HT1080 (cell line): ENCODE data around the gene USH1G. TPM values are rescaled to one million over a fixed set of nuclear protein-coding genes. Genes with fewer than 3 reads are reported as not detected.
"Not testable (repeated sequence)": the region's sequence is repeated elsewhere in the genome, so short reads cannot be mapped to it uniquely, and the experiment has no call there.

Source experiments
- DNase-seq: peaks from one replicate; pipeline ENCODE4 v3.0.0-alpha.2; 2015; ENCODE audit warnings: low read depth
- total RNA-seq: library from RNA; depleted of rRNA; stranded (reverse); fragments of >200 nt; shearing (Covaris generic); gene quantifications from 2 replicates; pipeline ENCODE4 v1.2.3, GENCODE V29; 2014

USH1G gene
- total RNA-seq, 1 experiment from 2014 or later = not detected

DNA sequence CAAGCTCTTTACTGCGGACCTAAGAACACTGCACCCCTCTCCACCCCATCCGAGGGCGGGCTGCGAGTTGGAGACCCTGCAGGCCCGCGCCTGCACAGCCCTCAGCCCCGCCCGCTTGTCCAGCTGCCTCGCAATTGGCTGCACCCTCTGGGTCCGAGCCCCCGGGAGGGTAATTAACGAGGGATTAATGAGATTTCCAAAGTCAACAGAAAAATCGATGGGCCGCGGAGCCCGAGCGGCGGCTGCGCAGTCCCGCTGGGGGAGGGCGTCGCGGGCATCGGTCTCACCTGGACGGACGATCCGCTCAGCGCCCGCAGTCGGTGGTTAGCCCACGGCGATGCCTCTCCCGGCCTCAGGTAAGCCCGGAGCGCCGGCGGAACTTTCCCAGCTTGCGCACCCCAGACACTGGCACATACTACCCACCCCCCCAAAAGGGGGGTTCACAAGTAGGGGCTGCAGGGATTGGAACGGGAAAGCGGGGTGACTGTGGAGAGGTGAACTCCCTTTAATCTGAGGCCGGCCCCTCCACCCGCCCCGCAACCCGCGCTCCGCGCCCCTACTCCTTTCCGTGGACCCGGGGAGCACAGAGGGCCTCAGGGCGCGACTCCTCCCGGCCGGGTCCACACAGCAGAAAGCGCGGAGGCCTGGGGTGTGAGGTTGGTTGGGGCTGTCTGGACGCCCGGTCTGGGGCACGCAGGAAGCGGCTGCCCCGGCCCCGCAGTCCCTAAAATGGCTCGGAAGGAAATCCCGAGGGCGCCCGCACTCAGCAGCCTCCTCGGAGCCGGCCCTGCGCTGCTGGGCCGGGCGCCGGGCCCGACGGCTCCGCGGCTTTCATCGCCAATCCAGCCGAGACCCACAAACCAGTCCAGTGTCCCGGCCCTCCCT lies 12.8 kb upstream of the USH1G start, which contains the start of gene OTOP3:
OTOP3 (plus strand) TSS at position 314 of the 885 bp plus-strand sequence; CDS start at position 338, 24 bp downstream.
- DNase-seq = no peak

DNA sequence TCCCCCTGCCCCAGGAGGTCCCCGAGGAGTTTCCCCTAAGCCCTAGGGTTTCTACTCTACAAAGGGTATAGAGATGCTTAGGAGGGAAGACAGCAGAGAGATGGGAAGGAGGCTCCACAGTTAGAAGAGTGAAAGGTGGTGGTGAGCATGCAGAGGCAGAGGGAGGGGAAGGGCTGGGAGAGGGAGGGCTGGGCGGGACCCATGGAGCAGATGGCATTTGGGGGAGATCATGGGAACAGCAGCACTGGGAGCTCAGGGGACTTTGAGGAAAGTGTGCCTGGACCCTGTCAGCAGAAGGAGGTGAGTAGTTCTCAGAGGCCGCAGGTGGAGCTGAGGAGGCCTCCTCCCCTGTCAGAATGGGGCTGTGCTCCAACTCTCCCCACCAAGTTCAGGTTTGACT lies 12.0 kb upstream of the USH1G start:
- DNase-seq = no peak

DNA sequence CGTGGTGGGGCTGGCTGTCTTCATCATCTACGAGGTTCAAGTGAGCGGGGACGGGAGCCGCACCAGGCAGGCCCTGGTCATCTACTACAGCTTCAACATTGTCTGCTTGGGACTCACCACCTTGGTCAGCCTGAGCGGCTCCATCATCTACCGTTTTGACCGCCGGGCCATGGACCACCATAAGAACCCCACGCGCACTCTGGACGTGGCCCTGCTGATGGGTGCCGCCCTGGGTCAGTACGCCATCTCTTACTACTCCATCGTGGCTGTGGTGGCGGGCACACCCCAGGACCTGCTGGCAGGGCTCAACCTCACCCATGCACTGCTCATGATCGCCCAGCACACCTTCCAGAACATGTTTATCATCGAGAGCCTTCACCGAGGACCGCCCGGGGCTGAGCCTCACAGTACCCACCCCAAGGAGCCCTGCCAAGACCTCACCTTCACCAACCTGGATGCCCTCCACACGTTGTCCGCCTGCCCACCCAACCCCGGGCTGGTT lies 7.5 kb upstream of the USH1G start:
- no peak for DNase-seq

DNA sequence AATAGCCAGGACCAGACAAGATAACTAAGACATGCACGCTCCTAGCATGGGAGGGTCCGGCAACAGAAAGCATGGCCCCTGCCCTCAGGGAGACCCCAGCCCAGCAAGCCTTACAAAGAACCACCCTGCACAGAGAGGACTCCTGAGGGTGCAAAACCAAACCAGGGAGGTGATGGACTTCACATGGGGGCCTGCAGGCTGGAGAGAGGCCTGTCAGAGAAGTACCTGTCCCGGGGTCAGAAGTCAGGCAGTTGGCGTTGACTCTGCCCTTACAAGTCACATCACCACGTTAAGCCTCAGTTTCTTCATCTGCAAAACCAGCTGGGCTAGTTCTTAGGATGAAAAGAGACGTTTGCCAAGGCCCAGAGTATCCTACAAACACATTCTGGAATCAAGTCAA lies 5.7 kb upstream of the USH1G start:
- no peak for DNase-seq

DNA sequence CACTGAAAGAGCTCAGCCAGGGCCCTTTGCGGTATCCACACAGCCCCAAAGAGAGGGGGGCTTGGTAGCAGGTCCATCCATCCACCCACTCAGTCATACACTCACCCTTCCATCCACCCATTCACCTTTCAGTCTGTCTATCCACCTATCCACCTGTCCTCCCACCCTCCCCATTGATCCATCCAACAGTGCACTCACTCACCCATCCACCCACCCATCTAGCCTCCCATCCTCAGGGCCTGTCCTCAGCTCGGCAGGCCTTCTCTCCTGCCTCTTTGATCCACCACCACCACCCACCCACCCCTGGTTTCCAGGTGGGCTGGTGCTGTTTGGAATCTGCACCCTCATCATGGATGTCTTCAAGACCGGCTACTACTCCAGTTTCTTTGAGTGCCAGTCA lies 2.2 kb upstream of the USH1G start:
- DNase-seq = no peak

DNA sequence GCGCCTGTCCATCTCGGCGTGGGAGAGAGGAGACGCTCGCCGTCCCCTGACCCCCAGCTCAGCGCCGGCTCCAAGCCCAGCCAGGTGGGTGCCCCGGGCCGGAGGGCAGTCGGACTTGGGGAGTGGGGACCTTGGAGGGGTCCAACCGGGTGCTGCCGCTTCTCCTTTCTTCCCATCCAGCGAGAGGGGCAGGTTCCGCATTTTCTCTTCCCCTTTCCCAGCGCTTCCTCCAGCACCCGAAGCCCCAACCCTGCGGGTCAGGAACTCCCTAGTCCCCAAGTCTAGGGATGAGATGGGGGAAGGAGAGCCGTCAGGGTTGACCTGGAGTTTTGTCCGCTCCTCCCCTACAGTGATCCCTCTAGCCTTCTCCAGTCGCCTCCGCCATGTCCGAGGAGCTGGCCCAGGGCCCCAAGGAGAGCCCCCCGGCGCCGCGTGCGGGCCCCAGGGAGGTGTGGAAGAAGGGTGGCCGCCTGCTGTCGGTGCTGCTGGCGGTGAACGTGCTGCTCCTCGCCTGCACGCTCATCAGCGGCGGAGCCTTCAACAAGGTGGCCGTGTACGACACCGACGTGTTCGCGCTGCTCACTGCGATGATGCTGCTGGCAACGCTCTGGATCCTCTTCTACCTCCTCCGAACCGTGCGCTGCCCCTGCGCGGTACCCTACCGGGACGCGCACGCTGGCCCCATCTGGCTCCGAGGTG lies 1.3 kb upstream of the USH1G start, which contains the start of gene OTOP2:
OTOP2 (plus strand) TSS at position 24 of the 699 bp plus-strand sequence; CDS start at position 384, 360 bp downstream.
- no peak for DNase-seq

DNA sequence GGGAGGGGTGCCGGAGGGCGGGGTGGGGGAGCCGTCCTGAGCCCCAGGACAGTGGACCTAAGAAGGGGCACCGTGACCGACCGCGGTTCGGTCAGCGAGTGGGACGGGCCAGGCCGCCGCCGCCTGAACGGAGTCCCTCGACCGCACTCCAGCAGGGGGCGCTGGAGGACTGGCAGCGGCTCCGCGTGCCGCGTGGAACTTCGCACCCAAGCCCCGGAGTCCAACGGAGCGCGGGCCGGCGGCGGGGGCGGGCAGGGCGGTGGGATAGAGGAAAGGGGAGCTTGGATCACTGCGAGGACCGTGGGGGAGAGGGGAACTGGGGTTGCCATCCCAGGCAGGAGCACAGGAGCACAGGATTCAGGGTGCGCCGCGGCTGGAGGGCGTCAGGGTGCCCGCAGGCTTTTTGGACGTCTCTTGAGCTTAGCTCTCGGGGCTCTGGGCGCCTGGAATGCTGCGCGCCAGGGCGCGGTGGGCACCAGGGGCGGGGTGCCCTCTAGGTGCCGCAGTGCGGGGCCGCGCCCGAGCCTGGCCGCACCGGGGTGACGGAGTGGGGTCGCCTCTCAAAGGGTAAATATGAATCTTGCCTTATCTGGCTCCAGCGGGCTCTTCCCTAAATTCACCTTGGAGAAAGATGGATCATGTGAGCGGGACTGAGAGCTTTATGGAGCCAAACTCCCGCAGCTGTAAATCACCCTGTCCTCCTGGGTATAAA lies 639 bp upstream of the USH1G start:
- DNase-seq = no peak

DNA sequence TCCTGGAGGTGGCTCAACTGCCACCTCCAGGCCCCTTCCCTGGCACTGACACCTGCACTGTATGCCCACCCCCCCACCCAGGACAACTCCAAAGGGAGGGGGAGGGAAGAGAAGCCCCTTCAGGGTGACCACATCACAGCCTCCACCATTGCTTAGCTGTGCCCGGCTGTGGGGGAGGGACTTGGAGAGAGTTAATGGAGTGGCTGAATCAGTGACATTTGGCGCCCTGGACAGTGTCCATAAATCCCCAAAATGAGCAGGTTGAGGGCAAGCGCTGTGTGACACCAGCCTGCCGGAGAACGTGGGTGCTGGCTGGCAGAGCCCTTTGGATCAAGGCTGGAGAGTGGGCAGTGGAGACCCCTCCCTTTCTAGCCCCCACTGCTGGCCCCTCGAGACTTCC lies 883 bp downstream of the USH1G start:
- no peak for DNase-seq

DNA sequence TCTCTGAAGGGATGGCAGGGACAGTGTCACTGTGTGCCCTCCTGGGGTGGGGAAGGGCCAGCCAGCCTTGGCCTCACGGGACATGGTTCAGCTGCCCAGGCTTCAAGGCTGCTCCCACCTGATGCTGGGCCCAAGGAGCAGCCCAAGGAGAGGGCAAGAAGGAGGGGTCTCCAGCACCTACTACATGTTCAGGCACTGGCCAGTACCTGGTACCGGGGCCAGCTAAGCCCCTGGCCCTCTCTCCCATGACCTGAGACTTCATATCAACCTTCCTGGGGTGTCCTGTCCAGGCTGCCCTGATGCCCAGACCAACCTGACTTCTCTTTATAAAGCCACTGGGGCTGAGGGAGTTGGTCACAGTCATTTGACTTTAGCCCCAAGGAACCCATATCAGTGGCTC lies 1.3 kb downstream of the USH1G start:
- no peak for DNase-seq

DNA sequence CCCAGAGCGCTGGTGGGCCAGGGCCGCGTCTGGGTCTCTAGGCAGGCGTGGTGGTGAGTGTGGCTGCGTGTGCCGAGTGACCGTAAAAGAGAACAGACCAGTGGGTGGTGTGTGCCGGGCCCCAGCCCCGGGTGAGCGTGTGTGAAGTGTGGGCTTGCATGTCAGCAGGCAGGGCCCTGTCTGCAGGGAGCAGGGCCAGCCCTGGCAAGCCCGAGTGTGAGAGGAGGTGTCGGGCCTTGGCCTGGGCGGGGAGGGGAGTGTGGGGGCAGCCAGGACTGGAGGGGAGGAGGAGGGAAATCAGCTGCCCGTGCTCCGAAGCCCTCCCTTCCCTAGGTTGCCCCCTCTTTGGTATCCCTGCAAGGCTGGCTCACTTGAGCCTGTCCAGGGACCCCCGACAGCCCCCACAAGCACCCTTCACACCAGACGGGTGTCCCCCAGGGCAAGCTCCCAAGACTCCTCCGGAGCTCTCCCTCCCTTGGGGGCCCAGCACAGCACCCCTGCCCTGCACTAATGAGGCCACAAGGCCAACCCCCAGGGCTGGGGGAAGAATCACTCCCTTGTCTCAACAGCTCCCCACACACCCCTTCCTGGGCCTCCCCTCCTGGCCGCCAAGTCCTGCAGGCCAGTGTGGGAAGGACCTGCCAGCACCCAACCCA lies 1.9 kb downstream of the USH1G start:
- no peak for DNase-seq

DNA sequence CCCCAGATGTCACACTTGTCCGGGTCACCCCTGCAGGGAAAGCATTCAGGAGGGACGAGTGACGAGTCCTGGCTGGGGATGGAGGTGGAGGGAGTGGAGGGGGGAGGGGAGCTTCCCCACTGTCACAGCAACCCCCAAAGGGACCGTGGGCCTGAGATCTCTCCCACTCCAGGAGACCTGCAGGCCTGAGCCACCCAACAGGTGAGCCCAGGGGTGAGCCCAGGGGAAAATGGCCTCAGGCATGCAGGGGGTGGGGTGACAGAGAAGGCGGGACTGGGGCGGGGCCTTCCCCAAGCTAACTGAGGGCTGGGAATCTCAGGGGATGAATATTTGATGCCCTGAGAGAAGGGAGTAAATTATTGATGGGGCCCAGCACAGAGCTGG lies 2.4 kb downstream of the USH1G start:
- DNase-seq = no peak

DNA sequence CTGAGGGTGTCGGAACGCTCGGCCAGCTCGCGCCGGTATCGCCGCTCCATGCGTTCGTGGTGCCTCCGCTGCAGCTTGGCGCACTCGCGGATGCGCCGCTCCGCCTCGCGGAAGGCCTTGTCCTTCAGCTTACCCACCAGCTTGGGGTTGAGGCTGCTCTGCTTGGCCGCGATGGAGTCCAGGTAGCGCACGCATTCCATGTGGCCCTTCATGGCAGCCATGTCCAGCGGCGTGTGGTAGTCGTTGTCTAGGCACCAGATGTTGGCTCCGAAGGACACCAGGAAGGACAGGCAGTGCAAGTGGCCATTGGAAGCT lies 2.8 kb downstream of the USH1G start:
- no peak for DNase-seq

DNA sequence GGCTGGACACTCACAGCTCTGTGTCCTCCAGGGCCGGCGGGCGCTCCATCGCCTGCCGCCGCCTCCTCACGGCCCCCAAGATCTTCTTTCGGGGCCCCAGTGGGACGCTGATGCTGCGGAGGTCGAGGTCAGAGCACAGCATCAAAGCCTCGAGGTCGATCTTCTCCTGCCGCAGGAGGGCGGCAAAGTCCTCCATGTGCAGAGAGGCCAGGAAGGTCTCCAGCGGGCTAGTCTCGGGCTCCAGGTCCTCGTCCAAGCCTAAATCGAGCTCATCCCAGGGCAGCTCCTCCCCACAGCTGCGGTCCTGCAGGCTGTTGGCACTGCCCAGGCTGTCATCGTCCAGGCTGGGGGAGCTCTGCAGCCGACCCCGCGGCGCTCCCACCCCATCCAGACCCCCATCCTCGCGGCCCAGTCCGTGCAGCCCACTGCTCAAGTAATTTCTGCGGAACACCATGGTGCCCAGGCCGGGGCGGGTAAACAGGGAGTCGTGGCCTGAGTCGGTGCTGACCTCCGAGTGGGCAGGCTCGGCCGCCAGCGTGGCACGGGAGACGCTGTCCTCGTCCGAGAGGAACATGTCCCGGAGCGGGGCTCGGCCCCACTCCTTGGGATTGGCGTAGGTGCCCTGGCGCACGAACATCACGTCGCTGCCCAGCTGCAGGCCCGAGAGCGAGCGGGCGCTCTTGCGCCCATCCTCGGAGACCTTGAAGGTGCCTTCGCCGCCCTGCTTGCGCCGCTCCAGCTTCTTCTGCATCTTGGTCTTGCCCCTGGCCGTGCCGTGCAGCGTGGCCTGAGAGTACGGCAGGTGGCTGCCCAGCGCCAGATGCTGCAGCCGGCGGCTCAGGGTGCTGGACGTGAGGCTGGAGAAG lies 3.4 kb downstream of the USH1G start:
- DNase-seq = no peak

DNA sequence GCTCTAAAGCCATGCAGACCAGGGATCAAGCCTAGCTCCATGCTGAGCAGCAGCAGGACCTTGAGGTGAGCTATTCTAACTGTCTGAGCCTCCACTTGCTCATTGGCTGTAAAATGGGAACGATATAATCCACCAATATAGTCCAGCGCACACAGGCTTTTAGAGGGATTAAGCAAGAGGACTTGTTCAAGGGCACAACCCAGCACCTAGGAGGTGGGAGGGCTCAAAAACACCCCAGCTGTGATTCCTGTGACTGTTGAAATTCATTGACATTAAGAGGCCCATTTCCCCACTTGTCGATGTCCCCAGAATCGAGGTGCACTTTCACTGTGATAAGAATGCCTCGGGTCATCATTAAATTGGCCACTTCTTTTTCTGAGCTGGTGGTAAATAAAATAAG lies 4.1 kb downstream of the USH1G start:
- DNase-seq = no peak

DNA sequence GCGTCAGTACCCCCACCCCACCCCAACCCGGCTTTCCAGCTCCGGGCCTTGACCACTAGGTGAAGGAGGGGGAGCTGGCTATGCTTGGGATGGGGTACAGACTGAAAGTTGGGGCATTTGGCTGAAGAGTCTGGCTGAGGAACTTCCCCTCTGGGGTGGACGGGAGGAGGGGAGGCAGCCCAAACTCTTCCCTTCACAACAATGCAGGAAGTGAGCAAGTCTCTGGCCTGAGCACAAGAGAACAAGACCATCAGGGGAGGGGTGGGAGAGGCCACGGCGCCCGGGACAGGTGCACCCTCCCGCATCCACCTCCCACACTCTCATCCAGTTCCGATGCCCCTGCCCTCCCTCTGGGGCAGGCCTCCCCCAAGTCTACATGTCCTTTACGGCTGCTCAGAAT lies 5.6 kb downstream of the USH1G start:
- no peak for DNase-seq

DNA sequence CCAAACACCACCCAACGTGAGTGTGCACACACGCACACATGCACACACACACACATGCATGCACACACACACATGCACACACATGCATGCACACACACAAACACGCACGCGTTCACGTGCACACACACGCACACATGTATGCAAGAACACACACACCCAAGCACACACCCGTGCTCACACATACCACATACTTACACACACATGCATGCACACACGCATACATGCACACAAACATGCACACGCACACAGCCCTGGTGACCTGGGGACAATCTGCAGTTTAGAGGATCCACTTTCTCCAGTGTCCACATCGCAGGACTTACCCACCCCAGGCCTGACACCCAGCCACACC lies 6.2 kb downstream of the USH1G start:
- DNase-seq = no peak

DNA sequence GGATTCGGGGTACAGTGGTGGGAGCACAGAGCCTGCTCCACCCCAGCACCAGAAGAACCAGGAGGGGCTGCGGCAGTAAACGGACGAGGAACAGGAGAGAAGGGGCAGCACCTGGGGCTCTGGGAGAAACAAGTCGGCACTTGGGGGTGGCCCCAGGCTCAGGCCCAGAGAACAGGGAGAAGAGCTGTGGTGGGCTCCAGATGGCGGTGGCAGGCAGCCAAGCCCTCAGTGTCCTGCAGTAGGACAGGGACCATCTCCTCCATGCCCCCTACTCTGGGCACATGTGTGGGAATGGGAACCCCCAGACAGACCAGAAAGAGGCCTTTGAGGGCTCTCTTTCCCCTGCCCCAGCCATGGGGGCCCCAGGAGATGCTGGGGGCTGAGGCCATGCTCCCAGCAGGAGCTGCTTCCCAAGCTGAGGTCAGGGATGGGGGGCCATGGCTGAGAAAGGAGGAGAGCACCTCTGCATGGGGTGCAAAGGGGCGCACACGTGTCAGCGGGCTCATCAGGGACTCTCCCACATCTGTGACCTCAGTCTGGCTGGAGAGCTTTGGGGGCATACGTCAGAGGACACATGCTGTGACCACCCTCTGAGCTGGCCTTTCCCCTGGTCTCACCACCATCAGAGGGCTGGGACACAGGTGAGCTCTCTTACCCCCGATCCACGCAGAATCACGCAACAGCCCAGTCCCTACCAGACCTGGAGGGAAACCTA lies 6.8 kb downstream of the USH1G start:
- DNase-seq = no peak

DNA sequence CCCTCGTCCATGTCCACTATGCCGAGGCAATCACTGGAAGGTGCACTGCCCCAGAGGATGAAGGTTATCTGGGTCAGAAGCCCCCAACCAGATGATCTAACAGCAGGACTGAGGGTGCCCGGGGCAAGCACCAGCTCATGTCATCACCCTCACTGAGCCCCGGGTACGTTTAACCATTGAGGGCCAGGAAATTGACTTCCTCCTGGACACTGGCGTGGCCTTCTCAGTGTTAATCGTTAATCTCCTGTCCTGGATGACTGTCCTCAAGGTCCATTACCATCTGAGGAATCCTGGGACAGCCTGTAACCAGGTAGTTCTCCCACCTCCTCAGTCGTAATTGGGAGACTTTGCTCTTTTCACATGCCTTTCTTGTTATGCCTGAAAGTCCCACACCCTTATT lies 11.6 kb downstream of the USH1G start:
- DNase-seq = not testable (repeated sequence)

DNA sequence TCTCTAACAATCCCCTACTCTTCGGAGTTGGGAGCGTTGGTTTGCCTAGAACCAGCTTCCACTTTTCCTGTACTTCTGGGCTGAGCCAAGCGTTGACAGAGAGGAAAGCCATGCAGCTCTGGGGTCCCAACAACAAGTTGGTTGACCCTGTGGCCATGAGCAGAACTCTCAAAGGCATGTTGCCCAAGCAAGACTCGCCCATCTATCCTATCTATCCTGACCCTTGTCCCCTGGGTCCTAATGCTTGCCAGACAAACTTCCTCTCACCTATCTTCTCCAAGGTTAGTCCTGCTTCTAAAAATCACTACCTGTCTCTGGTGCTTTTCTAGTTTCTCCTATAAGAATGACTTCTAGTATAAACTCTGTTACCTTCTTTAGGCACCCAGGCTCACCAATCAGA lies 14.0 kb downstream of the USH1G start:
- not testable (repeated sequence) for DNase-seq

DNA sequence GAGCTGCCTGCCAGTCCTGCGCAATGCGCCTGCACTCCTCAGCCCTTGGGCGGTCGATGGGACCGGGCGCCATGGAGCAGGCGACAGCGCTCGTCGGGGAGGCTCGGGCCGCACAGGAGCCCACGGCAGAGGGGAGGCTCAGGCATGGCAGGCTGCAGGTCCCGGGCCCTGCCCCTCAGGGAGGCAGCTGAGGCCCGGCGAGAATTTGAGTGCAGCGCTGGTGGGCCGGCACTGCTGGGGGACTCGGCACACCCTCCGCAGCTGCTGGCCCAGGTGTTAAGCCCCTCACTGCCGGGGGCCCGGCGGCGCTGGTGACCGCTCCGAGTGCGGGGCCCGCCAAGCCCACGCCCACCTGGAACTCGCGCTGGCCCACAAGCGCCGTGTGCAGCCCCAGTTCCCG lies 16.0 kb downstream of the USH1G start:
- no peak for DNase-seq
